ENCODE measurements around the gene ABCA1. TPM values are rescaled to one million over a fixed set of nuclear protein-coding genes. Genes with fewer than 3 reads are reported as not detected.
"Not testable (repeated sequence)": the region's sequence is repeated elsewhere in the genome, so short reads cannot be mapped to it uniquely, and the experiment has no call there.

ABCA1 gene, protein sequence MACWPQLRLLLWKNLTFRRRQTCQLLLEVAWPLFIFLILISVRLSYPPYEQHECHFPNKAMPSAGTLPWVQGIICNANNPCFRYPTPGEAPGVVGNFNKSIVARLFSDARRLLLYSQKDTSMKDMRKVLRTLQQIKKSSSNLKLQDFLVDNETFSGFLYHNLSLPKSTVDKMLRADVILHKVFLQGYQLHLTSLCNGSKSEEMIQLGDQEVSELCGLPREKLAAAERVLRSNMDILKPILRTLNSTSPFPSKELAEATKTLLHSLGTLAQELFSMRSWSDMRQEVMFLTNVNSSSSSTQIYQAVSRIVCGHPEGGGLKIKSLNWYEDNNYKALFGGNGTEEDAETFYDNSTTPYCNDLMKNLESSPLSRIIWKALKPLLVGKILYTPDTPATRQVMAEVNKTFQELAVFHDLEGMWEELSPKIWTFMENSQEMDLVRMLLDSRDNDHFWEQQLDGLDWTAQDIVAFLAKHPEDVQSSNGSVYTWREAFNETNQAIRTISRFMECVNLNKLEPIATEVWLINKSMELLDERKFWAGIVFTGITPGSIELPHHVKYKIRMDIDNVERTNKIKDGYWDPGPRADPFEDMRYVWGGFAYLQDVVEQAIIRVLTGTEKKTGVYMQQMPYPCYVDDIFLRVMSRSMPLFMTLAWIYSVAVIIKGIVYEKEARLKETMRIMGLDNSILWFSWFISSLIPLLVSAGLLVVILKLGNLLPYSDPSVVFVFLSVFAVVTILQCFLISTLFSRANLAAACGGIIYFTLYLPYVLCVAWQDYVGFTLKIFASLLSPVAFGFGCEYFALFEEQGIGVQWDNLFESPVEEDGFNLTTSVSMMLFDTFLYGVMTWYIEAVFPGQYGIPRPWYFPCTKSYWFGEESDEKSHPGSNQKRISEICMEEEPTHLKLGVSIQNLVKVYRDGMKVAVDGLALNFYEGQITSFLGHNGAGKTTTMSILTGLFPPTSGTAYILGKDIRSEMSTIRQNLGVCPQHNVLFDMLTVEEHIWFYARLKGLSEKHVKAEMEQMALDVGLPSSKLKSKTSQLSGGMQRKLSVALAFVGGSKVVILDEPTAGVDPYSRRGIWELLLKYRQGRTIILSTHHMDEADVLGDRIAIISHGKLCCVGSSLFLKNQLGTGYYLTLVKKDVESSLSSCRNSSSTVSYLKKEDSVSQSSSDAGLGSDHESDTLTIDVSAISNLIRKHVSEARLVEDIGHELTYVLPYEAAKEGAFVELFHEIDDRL (N-terminal part only)
- 100 to 1,000 TPM in 3 of 4 donors, 10 to 100 TPM in 1; 87.3 to 188 (median 124) TPM for total RNA-seq

DNA sequence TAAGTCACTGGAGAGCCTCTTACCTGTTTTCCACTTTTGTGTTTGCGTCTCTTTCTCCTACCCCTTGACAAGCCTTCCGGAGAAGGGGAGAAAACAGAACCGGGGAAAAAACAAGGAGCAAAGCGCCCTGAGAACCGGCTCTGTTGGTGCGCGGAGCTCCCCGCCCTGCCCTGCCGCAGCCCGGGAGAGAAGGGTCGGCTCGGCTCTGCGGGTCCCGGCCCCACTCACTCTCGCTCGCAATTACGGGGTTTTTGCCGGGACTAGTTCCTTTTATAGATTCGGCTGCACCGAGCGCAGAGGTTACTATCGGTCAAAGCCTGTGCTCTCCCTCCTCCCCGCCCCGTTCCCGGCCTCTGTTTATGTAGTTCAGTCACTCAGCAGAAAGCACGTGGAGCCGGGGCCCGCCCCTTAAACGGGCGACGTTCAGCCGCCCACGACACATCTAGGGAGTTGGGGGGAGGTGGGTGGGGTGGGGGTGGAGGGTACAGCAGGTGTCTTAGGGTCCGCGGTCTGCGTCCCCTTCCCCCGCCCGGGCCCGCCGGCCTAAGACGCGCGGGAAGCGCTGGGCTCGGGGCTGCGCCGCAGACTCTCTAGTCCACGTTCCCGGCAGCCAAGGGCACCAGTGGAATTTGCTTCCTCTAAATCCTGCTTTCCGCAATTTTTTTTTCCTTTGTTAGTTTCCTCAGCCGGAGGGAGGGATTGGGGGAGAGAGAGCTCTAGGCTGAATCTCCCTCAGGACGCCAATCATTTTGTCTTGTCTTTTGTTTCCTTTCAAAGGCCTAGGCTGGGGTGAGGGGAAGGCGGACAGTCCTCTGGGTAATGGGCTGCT is at the start of gene ABCA1:
TSS of gene ABCA1 (minus strand) at position 244 of the 829 bp plus-strand sequence. CDS start 24,476 bp downstream, outside the sequence.
- DNase-seq (ENCODE audit: low spot score) (peak; percentile 93), ATAC-seq (ENCODE audit: low FRiP score) (peak; percentile 75)
- TF ChIP-seq, protein P1, sequence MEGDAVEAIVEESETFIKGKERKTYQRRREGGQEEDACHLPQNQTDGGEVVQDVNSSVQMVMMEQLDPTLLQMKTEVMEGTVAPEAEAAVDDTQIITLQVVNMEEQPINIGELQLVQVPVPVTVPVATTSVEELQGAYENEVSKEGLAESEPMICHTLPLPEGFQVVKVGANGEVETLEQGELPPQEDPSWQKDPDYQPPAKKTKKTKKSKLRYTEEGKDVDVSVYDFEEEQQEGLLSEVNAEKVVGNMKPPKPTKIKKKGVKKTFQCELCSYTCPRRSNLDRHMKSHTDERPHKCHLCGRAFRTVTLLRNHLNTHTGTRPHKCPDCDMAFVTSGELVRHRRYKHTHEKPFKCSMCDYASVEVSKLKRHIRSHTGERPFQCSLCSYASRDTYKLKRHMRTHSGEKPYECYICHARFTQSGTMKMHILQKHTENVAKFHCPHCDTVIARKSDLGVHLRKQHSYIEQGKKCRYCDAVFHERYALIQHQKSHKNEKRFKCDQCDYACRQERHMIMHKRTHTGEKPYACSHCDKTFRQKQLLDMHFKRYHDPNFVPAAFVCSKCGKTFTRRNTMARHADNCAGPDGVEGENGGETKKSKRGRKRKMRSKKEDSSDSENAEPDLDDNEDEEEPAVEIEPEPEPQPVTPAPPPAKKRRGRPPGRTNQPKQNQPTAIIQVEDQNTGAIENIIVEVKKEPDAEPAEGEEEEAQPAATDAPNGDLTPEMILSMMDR (IDR thresholded peaks at IDR 0.05), result no peak

DNA sequence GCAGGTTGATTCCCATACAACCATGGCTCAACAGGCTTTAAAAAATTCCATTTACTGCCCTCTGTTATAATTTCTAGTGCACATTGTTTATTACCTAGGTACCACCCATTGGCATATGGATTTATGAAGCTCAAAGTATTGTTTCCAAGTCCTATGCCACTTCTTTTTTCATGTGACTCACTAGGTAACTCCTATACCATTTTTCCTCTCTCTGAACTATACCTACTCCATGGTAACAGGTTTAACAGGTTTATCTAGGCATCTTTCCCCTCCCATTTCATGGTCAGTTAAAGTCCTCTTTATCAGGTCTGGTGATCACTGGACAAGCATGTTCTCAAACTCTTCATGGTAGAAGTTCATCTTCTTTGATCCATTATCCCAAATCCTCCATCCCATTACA is 49.6 kb upstream of the ABCA1 start:
- TF ChIP-seq, protein P1 (IDR thresholded peaks at IDR 0.05), result no peak
- no peak for ATAC-seq (ENCODE audit: low FRiP score)

GRCh38 chr9:104977168-104977567 is 49.2 kb upstream of the ABCA1 start:
- no peak for DNase-seq (ENCODE audit: low spot score)
- TF ChIP-seq, protein P1 (IDR thresholded peaks at IDR 0.05), result no peak
- no peak for ATAC-seq (ENCODE audit: low FRiP score)

More for the DNA sequence above, 49.6 kb upstream of the ABCA1 start:
- DNase-seq (ENCODE audit: low spot score), result no peak

DNA sequence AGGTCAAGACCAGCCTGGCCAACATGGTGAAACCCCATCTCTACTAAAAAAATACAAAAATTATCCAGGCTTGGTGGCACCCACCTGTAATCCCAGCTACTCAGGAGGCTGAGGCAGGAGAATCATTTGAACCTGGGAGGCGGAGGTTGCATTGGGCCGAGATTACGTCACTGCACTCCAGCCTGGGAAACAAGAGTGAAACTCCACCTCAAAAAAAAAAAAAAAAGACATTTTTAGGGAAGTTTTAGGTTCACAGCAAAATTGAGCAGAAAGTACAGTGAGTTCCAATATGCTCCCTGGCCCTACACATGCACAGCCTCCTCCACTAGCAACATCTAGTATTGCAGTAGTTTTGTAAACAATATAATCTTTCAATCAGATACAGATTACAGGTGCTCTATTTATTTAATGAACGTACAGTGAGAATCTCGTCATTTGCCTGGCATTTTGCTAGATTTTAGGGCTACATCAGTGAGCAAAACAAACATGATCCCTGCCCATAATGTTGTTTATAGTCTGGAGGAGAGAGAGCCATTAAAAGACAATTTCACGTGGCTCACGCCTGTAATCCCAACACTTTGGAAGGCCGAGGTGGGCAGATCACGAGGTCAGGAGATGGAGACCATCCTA is 48.1 kb upstream of the ABCA1 start:
- ATAC-seq (ENCODE audit: low FRiP score); DNase-seq (ENCODE audit: low spot score): not testable (repeated sequence)

DNA sequence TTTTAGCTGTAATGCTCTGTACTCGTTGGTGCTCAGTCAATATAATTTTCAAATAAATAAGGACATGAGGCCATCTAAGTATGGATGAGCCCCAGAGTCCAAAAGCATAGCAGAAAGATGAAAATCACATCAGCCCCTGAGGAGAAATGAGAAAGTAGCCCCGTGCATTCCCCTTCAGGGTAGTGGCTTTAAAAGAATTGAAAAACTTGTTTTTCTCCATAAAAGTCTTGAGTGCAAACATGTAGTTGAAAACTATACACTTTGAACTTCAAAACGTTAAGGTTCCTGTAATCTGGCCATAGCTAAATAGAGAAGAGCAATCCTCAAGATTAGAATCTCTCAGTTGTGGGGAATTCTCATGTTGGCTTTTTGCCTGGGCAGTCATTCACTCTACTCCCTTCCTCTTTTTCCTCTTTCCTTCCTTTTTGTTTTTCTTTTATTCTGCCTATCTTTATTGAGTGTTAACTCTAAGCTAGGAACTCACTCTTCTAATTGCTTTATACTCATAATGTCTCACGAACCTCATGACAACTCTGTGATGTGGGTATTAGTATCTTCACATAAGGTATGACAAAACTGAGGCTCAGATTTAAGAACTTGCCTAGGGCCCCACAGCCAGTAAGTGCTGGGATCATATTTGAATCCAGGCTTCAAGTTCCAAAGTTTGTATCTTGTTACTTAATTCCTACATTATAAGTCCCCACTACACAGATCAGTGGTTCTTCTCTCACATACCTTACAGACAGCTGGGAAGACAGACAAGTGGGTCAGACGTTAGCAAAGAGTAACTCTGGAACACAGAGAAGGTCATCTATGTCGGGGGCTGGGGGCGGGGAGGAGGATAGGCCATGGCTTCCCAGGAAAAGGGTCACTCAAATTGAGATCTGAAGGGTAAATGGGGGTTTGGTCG is 46.4 kb upstream of the ABCA1 start:
- DNase-seq (ENCODE audit: low spot score) (no peak), ATAC-seq (ENCODE audit: low FRiP score) (no peak)
- TF ChIP-seq, protein P1 (IDR thresholded peaks at IDR 0.05), result no peak

Measured in omental fat pad (tissue), 4 donors.